SHP77 treated with DMSO at 0.1 percent for 48 hours (cell line): ENCODE data around the gene ZFP36.
A peak's percentile ranks its signal among the peaks of the same experiment; 100 is the strongest.

Source experiments
- DNase-seq: peaks from one replicate; lab custom pipeline; 2025; lab: John Stamatoyannopoulos, UW

Gene ZFP36

DNA sequence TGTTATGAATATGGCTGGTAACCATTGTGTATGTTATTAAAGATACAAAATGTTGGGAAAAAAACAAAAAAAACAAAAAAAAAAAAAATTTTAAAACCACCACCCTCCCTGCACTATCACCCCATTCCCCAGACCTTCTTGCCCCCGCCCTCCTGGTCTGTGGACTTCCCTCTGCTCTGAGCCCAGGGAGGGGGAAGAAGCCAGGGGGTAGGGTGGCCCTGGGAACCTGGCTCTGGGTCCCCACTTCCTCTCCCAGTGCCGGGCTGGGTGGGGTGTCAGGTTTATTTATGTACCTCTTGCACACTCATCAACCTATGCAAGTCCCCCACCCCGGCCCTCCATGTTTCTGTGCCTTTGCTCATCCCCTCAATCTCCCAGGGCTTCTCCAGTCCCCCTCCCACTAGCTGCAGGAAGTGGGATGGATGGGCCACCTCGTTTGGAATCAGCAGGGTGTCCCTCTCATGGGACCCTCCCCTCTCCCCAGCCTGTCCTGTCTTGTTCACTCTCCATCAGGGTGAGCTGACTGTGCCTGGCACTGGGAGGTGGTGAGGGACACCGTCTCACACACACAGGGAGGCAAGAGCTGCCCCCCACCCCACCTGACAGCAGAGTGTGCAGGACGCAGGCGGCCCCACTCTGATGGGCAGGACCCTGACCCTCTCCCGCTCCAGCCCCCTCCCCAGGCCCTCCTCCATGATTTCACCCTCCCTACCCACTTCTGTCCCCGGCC, 21.6 kb upstream of the ZFP36 start:
- no peak for DNase-seq

DNA sequence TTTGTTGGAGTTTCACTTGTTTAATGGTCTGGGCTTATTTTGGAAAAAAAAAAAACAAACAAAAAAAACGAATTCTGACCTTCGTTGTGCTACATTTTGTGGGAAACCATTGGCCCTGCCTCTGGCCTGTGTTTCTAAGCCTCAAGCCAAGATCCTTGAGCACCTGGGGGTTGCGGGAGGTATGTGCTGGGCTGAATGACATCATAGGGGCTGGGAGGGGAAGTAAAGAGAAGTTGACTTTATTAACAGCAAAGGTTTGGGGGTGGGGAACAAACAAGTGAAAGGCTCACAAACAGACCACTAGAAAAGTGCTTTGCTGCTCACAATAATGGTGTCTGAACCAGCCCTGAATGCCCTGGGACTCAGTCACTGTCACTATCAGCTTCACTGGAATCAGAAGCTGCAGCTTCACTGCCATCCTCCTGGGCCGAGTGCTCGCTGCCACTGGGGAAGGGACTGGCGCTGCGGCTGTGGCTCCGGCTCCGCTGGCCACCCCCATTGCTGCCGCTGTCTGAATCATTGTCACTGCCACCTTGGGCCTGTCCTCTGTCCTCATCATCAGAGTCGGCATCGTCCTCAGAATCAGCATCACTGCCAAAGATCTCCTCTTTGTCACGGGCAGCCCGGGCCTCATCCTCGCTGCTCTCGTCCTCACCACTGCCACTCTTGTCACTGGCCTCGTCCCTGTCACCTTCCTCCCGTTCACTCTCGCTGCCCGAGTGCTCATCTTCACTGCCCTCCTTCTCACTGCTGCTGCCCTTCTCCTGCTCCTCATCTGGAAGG, 20.8 kb upstream of the ZFP36 start:
- DNase-seq = no peak

- no peak for DNase-seq
Observed at GRCh38 chr19:39386557-39386956, 20.1 kb upstream of the ZFP36 start.

- DNase-seq = no peak
Observed at GRCh38 chr19:39388657-39389056, 18.0 kb upstream of the ZFP36 start.

GRCh38 chr19:39389631-39390414, 16.8 kb upstream of the ZFP36 start:
- DNase-seq = no peak

- DNase-seq = no peak
Observed at GRCh38 chr19:39390451-39390750, 16.2 kb upstream of the ZFP36 start.

DNA sequence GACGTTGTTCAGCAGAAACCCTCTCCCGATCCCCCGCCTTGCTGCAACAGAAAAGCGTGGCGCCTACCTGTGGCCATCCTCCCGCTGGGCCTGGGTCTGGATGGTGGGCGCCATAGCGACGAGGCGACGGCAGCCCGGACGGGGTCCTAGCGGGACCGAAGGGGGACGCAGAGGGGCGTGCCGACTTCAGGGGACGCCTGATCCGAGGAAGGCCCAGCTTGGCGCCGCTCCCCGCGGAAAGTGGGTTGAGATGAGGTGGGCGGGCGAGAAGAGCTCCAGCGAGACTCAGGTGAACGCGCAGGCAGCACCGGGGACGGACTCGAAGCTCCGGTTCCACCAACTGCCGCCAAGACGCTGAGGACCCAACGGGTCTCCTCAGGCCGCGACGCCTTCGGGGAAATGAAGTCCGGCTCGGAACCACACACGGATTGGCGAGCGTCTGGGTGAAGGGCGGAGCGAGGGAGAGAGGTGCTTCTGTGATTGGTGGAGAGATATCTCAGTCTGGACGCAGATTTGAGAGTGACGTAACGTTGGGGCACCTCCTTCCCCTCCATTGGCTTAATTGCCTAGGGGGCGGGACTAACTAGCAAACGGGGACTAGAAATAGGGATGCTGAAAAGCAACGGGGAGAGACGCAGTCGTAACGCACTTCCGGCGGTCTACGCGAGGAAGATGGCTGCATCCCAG, 15.8 kb upstream of the ZFP36 start, which contains the start of the genes MED29 and PAF1:
MED29 (plus strand) TSS at position 628 of the 687 bp plus-strand sequence; CDS start at position 673, 45 bp downstream.
PAF1 (minus strand) TSS at position 356 of the 687 bp plus-strand sequence; CDS start at position 114, 242 bp downstream.
- peak; percentile 100 for DNase-seq

- peak; percentile 79 for DNase-seq
Observed at GRCh38 chr19:39397360-39398296, 9.0 kb upstream of the ZFP36 start.

DNA sequence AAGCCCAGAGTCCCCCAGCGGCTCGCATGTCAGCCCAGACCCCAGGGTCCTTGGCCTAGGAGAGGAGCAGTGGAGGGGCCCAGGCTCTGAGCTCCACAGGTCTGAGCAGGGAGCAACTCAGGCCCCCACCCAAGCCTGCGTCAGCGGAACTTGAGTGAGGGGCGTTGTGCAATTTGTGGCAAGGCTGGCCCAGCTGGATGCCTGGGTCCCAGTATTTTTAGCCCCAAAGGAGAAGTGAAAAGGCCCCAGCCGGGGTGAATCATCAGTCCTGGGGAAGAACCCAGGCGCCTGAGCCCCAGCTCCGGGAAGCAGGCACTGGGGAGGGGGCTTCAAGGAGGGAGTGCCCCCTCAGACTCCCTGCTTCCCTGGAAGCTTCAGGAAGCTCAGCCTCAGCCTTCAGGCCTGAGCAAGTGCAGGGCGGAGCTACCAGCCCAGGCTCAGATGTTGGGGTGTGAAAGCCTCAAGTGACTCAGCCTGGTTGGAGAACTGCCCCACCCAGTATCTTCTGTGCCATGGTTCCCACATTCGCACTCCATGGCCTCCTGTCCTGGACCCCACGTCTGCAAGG, 8.3 kb upstream of the ZFP36 start:
- DNase-seq = no peak

- no peak for DNase-seq
Observed at GRCh38 chr19:39399668-39400050, 7.0 kb upstream of the ZFP36 start.

GRCh38 chr19:39400061-39400460, 6.6 kb upstream of the ZFP36 start:
- DNase-seq = no peak

- no peak for DNase-seq
Observed at GRCh38 chr19:39401070-39401548, 5.5 kb upstream of the ZFP36 start.

DNA sequence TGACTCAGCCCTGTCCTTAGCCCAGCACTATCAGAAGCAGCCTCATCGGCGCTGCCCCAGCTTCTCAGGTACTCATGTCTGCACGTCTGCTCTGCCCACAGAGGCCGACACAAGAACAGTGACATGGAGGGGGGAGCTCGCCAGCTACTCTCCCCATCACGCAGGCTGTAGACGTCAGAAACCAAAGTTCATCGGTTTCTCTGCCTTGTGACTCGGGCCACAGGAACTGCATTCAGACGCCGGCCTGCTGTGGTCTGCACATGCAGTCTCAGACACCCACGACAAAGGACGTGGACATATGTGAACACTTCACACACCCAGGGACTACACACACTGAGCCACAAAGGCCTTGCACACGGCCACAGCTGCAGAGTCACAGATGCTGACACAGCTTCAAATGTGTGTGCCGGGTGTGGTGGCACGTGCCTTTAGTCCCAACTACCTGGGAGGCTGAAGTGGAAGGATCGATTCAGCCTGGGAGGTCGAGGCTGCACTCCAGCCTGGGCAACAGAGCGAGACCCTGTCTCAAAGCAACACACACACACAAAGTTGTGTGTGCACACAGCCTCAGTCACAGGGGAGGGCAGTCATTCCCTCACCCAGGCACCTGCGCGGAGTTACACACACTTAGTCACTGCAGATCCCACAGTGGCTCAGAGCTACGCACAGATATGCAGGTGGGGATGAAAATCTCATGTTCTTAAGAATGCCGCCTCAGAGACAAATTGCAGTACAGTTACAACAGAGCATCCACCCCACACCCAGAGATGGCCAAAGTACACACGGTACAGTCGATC, 4.9 kb upstream of the ZFP36 start:
- no peak for DNase-seq

- DNase-seq = peak; percentile 73
Observed at GRCh38 chr19:39402346-39403300, 4.0 kb upstream of the ZFP36 start.

GRCh38 chr19:39403331-39404312, 3.0 kb upstream of the ZFP36 start:
- peak; percentile 60 for DNase-seq

DNA sequence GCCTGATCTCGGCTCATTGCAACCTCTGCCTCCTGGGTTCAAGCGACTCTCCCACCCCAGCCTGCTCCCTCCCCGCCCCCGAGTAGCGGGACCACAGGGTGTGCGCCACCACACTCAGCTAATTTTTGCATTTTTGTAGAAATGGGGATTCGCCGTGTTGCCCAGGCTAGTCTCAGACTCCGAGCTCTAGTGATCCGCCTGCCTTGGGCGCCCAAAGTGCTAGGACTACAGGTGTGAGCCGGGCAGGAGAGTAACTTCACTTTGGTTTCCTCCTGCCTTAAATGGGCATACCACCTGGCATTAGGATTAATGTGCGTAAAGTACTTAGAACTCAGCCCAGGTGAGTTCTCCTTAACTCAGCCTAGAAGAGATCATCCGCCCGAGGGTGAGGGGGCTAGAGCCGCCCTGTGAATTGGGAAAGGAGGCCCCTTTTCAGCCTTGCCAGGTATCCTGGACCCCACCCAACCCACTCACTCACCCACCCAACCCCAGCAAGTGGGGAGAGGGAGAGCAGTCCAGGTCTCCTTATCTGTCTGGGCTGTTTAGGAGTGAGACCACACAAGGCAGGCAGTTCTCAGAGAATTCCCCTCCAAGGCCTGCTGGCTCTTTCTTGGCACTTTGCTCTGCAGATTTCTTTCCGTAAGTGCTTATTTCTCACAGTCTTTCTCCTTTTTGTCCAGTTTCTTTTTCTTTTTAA, 1.2 kb upstream of the ZFP36 start:
- DNase-seq = no peak
